ENCODE results near the gene MAML2. TPM values are rescaled to one million over a fixed set of nuclear protein-coding genes. Genes with fewer than 3 reads are reported as not detected.

MAML2 gene
- total and polyA plus RNA-seq, 2 of the 13 experiments (the other 11 are each of a cell fraction or from before 2014, with no cell fraction given), result 2.3 to 25.9 TPM

- TF ChIP-seq ZNF3 (CRISPR knock-in tag; IDR thresholded peaks at IDR 0.05) (0 out of 2 replicates have a peak, but pooled peaks have one; percentile 42), NCOA2 (CRISPR knock-in tag; IDR thresholded peaks at IDR 0.05) (peak; percentile 51), CREM (IDR thresholded peaks at IDR 0.05) (peak; percentile 36; the same call in 1 of the 2 replicates), CREM (CRISPR knock-in tag; IDR thresholded peaks at IDR 0.05) (no peak), SOX5 (CRISPR knock-in tag; IDR thresholded peaks at IDR 0.05; ENCODE audit: borderline replicate concordance) (peak; percentile 88), HNF4G (IDR thresholded peaks at IDR 0.05; ENCODE audit: borderline replicate concordance, low read depth, low read length) (peak; percentile 78; the same call in 1 of the 2 replicates), HNF4G (CRISPR knock-in tag; IDR thresholded peaks at IDR 0.05; ENCODE audit: borderline replicate concordance, low read depth) (peak; percentile 61; the same call in 1 of the 2 replicates), NFIC (IDR thresholded peaks at IDR 0.05; ENCODE audit: low read length) (peak; percentile 29; the same call in 1 of the 2 replicates), ZBTB3 (CRISPR knock-in tag; IDR thresholded peaks at IDR 0.05; ENCODE audit: borderline replicate concordance, low read depth) (no peak), ESRRA (CRISPR knock-in tag; IDR thresholded peaks at IDR 0.05; ENCODE audit: low read depth) (0 out of 2 replicates have a peak, but pooled peaks have one; percentile 20), ZNF557 (CRISPR knock-in tag; IDR thresholded peaks at IDR 0.05) (no peak), TOPORS (CRISPR knock-in tag; IDR thresholded peaks at IDR 0.05) (0 out of 2 replicates have a peak, but pooled peaks have one; percentile 28), ELF1 (CRISPR knock-in tag; IDR thresholded peaks at IDR 0.05) (peak; percentile 51; the same call in 1 of the 2 replicates), ATF7 (IDR thresholded peaks at IDR 0.05) (no peak), ATF7 (CRISPR knock-in tag; IDR thresholded peaks at IDR 0.05) (no peak), ZNF274 (CRISPR knock-in tag; IDR thresholded peaks at IDR 0.05) (no peak), SALL1 (CRISPR knock-in tag; IDR thresholded peaks at IDR 0.05) (peak; percentile 91), FOXK2 (IDR thresholded peaks at IDR 0.05) (peak; percentile 78), DPF2 (CRISPR knock-in tag; IDR thresholded peaks at IDR 0.05; ENCODE audit: borderline replicate concordance, low read depth) (peak; percentile 62; the same call in 1 of the 2 replicates), NFKBIZ (CRISPR knock-in tag; IDR thresholded peaks at IDR 0.05) (0 out of 2 replicates have a peak, but pooled peaks have one; percentile 17), ZNF652 (CRISPR knock-in tag; IDR thresholded peaks at IDR 0.05; ENCODE audit: borderline replicate concordance, low read depth) (peak; percentile 25; the same call in 1 of the 2 replicates), UBTF (CRISPR knock-in tag; IDR thresholded peaks at IDR 0.05) (no peak), HNRNPL (IDR thresholded peaks at IDR 0.05; ENCODE audit: low read depth, low read length) (no peak), GATAD2A (CRISPR knock-in tag; IDR thresholded peaks at IDR 0.05) (peak; percentile 81), FOXK1 (CRISPR knock-in tag; IDR thresholded peaks at IDR 0.05; ENCODE audit: borderline replicate concordance, low read depth) (peak; percentile 70; the same call in 1 of the 2 replicates), ZNF124 (CRISPR knock-in tag; IDR thresholded peaks at IDR 0.05) (no peak)
- TF ChIP-seq, protein P1, sequence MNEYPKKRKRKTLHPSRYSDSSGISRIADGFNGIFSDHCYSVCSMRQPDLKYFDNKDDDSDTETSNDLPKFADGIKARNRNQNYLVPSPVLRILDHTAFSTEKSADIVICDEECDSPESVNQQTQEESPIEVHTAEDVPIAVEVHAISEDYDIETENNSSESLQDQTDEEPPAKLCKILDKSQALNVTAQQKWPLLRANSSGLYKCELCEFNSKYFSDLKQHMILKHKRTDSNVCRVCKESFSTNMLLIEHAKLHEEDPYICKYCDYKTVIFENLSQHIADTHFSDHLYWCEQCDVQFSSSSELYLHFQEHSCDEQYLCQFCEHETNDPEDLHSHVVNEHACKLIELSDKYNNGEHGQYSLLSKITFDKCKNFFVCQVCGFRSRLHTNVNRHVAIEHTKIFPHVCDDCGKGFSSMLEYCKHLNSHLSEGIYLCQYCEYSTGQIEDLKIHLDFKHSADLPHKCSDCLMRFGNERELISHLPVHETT (CRISPR knock-in tag; conservative IDR thresholded peaks at IDR 0.05), result peak; percentile 50; the same call in 1 of the 2 replicates
- TF ChIP-seq, protein P2, sequence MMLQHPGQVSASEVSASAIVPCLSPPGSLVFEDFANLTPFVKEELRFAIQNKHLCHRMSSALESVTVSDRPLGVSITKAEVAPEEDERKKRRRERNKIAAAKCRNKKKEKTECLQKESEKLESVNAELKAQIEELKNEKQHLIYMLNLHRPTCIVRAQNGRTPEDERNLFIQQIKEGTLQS (CRISPR knock-in tag; IDR thresholded peaks at IDR 0.05), result no peak
Observed at GRCh38 chr11:96332126-96332771, 10.7 kb downstream of the MAML2 start (continued).
